K562 (cell line): ENCODE measurements around the gene MAGI1. TPM values are rescaled to one million over a fixed set of nuclear protein-coding genes. Genes with fewer than 3 reads are reported as not detected.

Source experiments
- ATAC-seq: fragments of 200-7000 bp; cut with Tn5 transposase; 3 replicates; pipeline ENCODE4 v1.9.1; 2020; ENCODE audit warnings: moderate library complexity
- BruUV-seq: library from RNA; stranded (reverse); fragments of 400-500 nt; replicated peaks from 2 replicates; lab custom pipeline; 2021; lab: Mats Ljungman, UMichigan
- CTCF ChIA-PET: fragments of 300-600 bp; formaldehyde crosslinking; extraction: SDS; loops from one replicate; lab custom pipeline; 2021; ENCODE audit warnings: low intra/inter-chr PET ratio; lab: Yijun Ruan, JAX
- POLR2A ChIA-PET: fragments of 300-600, 350-650 bp; sonication (Branson Sonifier 250); formaldehyde crosslinking; extraction: SDS; loops from one replicate; lab custom pipeline; 2021; ENCODE audit warnings: antibody characterized with exemption, inconsistent platforms; lab: Yijun Ruan, JAX
- DNase-seq, 4 experiments: peaks; one replicate each; pipeline versions ENCODE4 v3.0.0 to v3.0.0-alpha.2; 2011 to 2018; ENCODE audit warnings: low spot score in 3 of 4, mixed read lengths in 3 of 4; ENCODE audit errors: extremely low read depth in 1 of 4
- FAIRE-seq: peaks from 2 replicates; lab custom pipeline; 2011; peaks lifted over from hg19 to GRCh38; lab: Jason Lieb, UNC
- H2AFZ ChIP-seq: 2 replicates; pipeline ENCODE4 v1.6.0; 2011; ENCODE audit warnings: low read depth, low read length, control low read depth, inconsistent platforms
- H3K27ac ChIP-seq: fragments of 200-600 bp; 3 replicates; pipeline ENCODE4 v1.8.0; 2011; ENCODE audit warnings: low read depth, mild to moderate bottlenecking, control low read depth, inconsistent platforms, low read length, moderate library complexity, mixed read lengths; ENCODE audit errors: extremely low read depth
- H3K27me3 ChIP-seq, 2 experiments: fragments of 300-600 bp in 1 of 2; 2 replicates in 1 of 2; 3 replicates in 1 of 2; pipeline versions ENCODE4 v1.6.0 to v1.8.0; 2011; ENCODE audit warnings: inconsistent platforms in 2 of 2, low read length in 2 of 2, mild to moderate bottlenecking in 1 of 2, mixed read lengths in 1 of 2, moderate library complexity in 1 of 2; ENCODE audit not compliant: control insufficient read depth in 2 of 2, insufficient read depth in 2 of 2
- H3K36me3 ChIP-seq: fragments of 300-600 bp; 3 replicates; pipeline ENCODE4 v1.8.0; 2011; ENCODE audit warnings: mild to moderate bottlenecking, low read length, inconsistent platforms; ENCODE audit not compliant: control insufficient read depth, insufficient read depth
- H3K4me1 ChIP-seq, 2 experiments: fragments of 200-600 bp in 1 of 2; replicated peaks in 1 of 2; 2 replicates in 1 of 2; 3 replicates in 1 of 2; pipeline versions ENCODE4 v1.5.1 to v1.8.0; 2011; ENCODE audit warnings: inconsistent platforms in 2 of 2, low read length in 2 of 2, mild to moderate bottlenecking in 1 of 2, mixed read lengths in 1 of 2, moderate library complexity in 1 of 2; ENCODE audit not compliant: control insufficient read depth in 2 of 2, insufficient read depth in 2 of 2
- H3K4me2 ChIP-seq: 2 replicates; pipeline ENCODE4 v1.6.1; 2011; ENCODE audit warnings: low read length, control low read depth, inconsistent platforms, mixed read lengths; ENCODE audit not compliant: insufficient read depth
- H3K4me3 ChIP-seq: fragments of 200-600 bp; sonication (generic), shearing (Covaris generic); 2 replicates; pipeline ENCODE4 v1.5.1; 2016; ENCODE audit warnings: control low read depth, inconsistent platforms
- H3K79me2 ChIP-seq: fragments of 200-600 bp; 3 replicates; pipeline ENCODE4 v1.8.0; 2011; ENCODE audit warnings: low read length, inconsistent platforms; ENCODE audit not compliant: control insufficient read depth, insufficient read depth
- H3K9ac ChIP-seq, 2 experiments: 2 replicates each; pipeline versions ENCODE4 v1.6.0 to v1.6.1; 2011; ENCODE audit warnings: low read depth in 2 of 2, low read length in 2 of 2, control low read depth in 1 of 2, inconsistent platforms in 1 of 2, mild to moderate bottlenecking in 1 of 2, mixed read lengths in 1 of 2; ENCODE audit not compliant: insufficient read depth in 1 of 2
- H3K9me1 ChIP-seq: one replicate; pipeline ENCODE4 v1.6.0; 2011; ENCODE audit warnings: inconsistent platforms, mild to moderate bottlenecking, low read length, moderate library complexity; ENCODE audit not compliant: control insufficient read depth, insufficient read depth
- H3K9me3 ChIP-seq: replicated peaks from 2 replicates; pipeline ENCODE4 v1.5.1; 2011; ENCODE audit warnings: low read depth, low read length, inconsistent platforms; ENCODE audit not compliant: control insufficient read depth, insufficient read depth
- H4K20me1 ChIP-seq: replicated peaks from 2 replicates; pipeline ENCODE4 v1.6.1; 2011; ENCODE audit warnings: low read length, inconsistent platforms, mixed read lengths; ENCODE audit not compliant: control insufficient read depth, insufficient read depth
- FOXK1 ChIP-seq: sonication (generic); formaldehyde crosslinking; IDR thresholded peaks from 2 replicates; pipeline ENCODE4 v1.8.0; 2022; ENCODE audit warnings: missing genetic modification reagents, mild to moderate bottlenecking, borderline replicate concordance
- IRF9 ChIP-seq: fragments of 450-650 bp; IDR thresholded peaks from 2 replicates; pipeline ENCODE4 v1.6.1; 2016; ENCODE audit warnings: missing biosample characterization, missing genetic modification characterization
- POLR2G ChIP-seq: fragments of 200-400 bp; formaldehyde crosslinking; IDR thresholded peaks from 2 replicates; pipeline ENCODE4 v1.6.1; 2017; ENCODE audit warnings: low read depth, mild to moderate bottlenecking, antibody characterized with exemption, low read length, moderate library complexity
- RAD21 ChIP-seq, 2 experiments: fragments of 250-450 bp in 1 of 2; fragments of 450-650 bp in 1 of 2; sonication (Bioruptor Pico) in 1 of 2; formaldehyde crosslinking in 1 of 2; IDR thresholded peaks in 1 of 2; conservative IDR thresholded peaks in 1 of 2; 2 replicates each; pipeline versions ENCODE4 v1.4.0 to v1.8.0; 2020 to 2022; ENCODE audit warnings: mild to moderate bottlenecking in 2 of 2, moderate library complexity in 1 of 2
- SMC3 ChIP-seq: conservative IDR thresholded peaks from 2 replicates; pipeline ENCODE4 v1.6.1; 2011; ENCODE audit warnings: low read depth, low read length, improper control_type of control experiment; ENCODE audit not compliant: insufficient read depth
- TCF15 ChIP-seq: fragments of 250-450 bp; sonication (Bioruptor Pico); IDR thresholded peaks from 2 replicates; pipeline ENCODE4 v1.8.0; 2022; ENCODE audit warnings: moderate library complexity, mild to moderate bottlenecking, inconsistent platforms
- WGBS: fragments of 100-300 bp; shearing (Covaris generic); methylation state at CpG from one replicate; pipeline ENCODE4 v1.1.6; 2016; ENCODE audit warnings: low coverage, mixed read lengths; ENCODE audit not compliant: insufficient coverage; ENCODE audit errors: missing lambda C conversion rate; 5-methylcytosine and 5-hydroxymethylcytosine counted together
- in situ Hi-C: fragments of 300-500 bp; cut with MboI; formaldehyde crosslinking; loops from 4 replicates; pipeline ENCODE4 v1.15.0; 2018; ENCODE audit warnings: inconsistent platforms, mixed read lengths
- intact Hi-C: fragments of 100-400 bp; cut with micrococcal nuclease; formaldehyde crosslinking; loops from 2 replicates; pipeline ENCODE4 v1.14.2; 2022
- polyA plus RNA-seq, 8 experiments: library from polyadenylated mRNA; depleted of rRNA in 4 of 8; stranded (reverse) in 5 of 8; unstranded in 3 of 8; fragments of >200 nt; fragmentation: Nextera tagmentation in 2 of 8; fragmentation: Illumina TruSeq in 1 of 8; extraction: Ambion mirVana in 2 of 8; extraction: Trizol in 1 of 8; gene quantifications; 2 replicates each; pipeline versions ENCODE4 v1.2.1 to v1.2.3, GENCODE V29; 2011 to 2014; ENCODE audit warnings: inconsistent platforms in 1 of 8, missing spikeins in 1 of 8
- total RNA-seq, 7 experiments: library from RNA; depleted of rRNA in 6 of 7; stranded (reverse); fragments of >200 nt in 6 of 7; fragmentation: Illumina TruSeq in 2 of 7; extraction: Trizol in 2 of 7; gene quantifications; 2 replicates each; pipeline versions ENCODE4 v1.2.1 to v1.2.3, GENCODE V29; 2011 to 2021; ENCODE audit warnings: low replicate concordance in 1 of 7
- TF ChIP-seq, protein P1 (sequence below): fragments of 450-650 bp; IDR thresholded peaks from one replicate; pipeline ENCODE4 v1.6.1; 2018; ENCODE audit warnings: mild to moderate bottlenecking, moderate library complexity; ENCODE audit not compliant: partially characterized antibody
- TF ChIP-seq, protein P2 (sequence below): fragments of 250-450 bp; sonication (Bioruptor Pico); IDR thresholded peaks from 2 replicates; pipeline ENCODE4 v1.5.0; 2021; ENCODE audit warnings: mild to moderate bottlenecking, borderline replicate concordance
- TF ChIP-seq, protein P3 (sequence below): fragments of 450-650 bp; IDR thresholded peaks from 2 replicates; pipeline ENCODE4 v1.7.0; 2016; ENCODE audit warnings: borderline replicate concordance

The MAGI1 gene
- total and polyA plus RNA-seq, 9 of the 15 experiments (the other 6 are each of a cell fraction or from before 2014, with no cell fraction given): 7.8 to 59.4 (median 43.2) TPM

DNA sequence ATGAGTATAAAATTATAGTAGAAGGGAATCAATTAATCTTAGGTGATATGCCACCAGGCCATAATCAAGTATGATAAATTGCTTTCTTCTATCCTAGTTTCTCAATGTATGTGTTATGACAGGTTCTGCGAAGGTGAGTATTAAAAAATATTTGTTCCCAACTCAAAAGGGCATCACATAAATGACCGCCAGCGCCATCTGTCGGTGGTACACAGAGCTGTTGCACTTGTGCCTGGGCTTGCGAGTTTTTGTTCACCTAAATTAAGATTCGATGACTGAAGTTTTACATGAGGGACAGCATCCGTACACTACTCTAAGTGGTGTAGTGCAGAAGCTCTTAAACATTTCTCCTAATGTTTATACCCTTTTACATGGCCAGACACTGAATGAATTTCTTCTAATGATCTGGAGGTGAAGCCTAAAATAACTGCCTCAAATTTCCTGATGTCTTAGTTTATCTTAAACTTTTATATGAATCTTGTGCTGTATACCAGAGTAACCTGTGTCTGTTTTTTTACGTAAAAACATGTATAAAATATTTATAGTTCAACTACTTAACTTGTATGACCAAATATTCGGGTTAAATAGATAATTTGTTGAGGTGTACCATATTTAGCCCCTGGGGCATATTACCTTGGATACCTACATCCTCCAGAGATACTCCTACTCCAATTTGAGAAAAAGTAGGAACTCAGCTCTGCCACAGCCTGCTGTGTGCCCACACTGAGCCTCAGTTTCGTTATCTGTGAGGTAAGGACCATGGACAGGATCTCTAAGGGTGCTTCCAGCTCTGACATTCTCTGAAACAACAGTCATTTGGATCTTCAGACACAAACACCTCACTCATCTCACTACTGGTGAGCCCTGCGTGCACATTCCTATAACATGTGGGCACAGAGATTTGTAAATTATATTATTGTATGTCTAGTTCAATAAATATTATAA lies 365.6 kb downstream of the MAGI1 start:
- in situ Hi-C loops (loop anchor here (25.0 kb wide), 1 partner anchor 1339 kb away; no protein-coding TSS in a partner anchor), intact Hi-C loops (loop anchor here (1.0 to 10.0 kb wide), 3 partner anchors 78 to 234 kb away; no protein-coding TSS in a partner anchor)
- Histone ChIP-seq H3K9ac (no peak overlapping the region), H3K9me1 (no peaks in the 10 kb centered on the region), H3K27me3 (no peaks in the 10 kb centered on the region), H3K79me2 (no peaks in the 10 kb centered on the region), H3K36me3 (no peaks in the 10 kb centered on the region), H2AFZ (peak overlapping the region; percentile 79), H4K20me1 (no peaks in the 10 kb centered on the region), H3K4me1 (peaks cover 0 to 2% of the 10 kb centered on the region in 2 experiments; a peak in 2 of 5 replicates), H3K27ac (no peak overlapping the region), H3K9me3 (no peaks in the 10 kb centered on the region), H3K4me2 (no peak overlapping the region), H3K4me3 (no peak overlapping the region)
- POLR2A ChIA-PET: no interaction called here
- CTCF ChIA-PET: interaction anchor here (1.7 to 1.9 kb wide), 2 partner anchors 230 to 234 kb away, joined by 9 read pairs; no protein-coding TSS in a partner anchor
- DNase-seq (peak; percentile 39 to 85 (median 51)), FAIRE-seq (peak; percentile 87), ATAC-seq (peak; percentile 82)
- 5% methylated on average over 11 of the region's 11 CpGs for WGBS
- no TSS peak for BruUV-seq
- TF ChIP-seq IRF9 (tag) (no peak), FOXK1 (CRISPR knock-in tag) (no peak), SMC3 (peak; percentile 63; the same call in 1 of the 2 replicates), TCF15 (CRISPR knock-in tag) (no peak), POLR2G (no peak), RAD21 (CRISPR knock-in tag; conservative IDR thresholded peaks at IDR 0.05 in 1 of 2, IDR thresholded peaks at IDR 0.05 in 1 of 2) (peak; percentile 73 to 84)
- TF ChIP-seq, protein P1, sequence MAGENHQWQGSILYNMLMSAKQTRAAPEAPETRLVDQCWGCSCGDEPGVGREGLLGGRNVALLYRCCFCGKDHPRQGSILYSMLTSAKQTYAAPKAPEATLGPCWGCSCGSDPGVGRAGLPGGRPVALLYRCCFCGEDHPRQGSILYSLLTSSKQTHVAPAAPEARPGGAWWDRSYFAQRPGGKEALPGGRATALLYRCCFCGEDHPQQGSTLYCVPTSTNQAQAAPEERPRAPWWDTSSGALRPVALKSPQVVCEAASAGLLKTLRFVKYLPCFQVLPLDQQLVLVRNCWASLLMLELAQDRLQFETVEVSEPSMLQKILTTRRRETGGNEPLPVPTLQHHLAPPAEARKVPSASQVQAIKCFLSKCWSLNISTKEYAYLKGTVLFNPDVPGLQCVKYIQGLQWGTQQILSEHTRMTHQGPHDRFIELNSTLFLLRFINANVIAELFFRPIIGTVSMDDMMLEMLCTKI: no peak
- TF ChIP-seq, protein P2, sequence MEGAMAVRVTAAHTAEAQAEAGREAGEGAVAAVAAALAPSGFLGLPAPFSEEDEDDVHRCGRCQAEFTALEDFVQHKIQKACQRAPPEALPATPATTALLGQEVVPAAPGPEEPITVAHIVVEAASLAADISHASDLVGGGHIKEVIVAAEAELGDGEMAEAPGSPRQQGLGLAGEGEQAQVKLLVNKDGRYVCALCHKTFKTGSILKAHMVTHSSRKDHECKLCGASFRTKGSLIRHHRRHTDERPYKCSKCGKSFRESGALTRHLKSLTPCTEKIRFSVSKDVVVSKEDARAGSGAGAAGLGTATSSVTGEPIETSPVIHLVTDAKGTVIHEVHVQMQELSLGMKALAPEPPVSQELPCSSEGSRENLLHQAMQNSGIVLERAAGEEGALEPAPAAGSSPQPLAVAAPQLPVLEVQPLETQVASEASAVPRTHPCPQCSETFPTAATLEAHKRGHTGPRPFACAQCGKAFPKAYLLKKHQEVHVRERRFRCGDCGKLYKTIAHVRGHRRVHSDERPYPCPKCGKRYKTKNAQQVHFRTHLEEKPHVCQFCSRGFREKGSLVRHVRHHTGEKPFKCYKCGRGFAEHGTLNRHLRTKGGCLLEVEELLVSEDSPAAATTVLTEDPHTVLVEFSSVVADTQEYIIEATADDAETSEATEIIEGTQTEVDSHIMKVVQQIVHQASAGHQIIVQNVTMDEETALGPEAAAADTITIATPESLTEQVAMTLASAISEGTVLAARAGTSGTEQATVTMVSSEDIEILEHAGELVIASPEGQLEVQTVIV: no peak
- TF ChIP-seq, protein P3, sequence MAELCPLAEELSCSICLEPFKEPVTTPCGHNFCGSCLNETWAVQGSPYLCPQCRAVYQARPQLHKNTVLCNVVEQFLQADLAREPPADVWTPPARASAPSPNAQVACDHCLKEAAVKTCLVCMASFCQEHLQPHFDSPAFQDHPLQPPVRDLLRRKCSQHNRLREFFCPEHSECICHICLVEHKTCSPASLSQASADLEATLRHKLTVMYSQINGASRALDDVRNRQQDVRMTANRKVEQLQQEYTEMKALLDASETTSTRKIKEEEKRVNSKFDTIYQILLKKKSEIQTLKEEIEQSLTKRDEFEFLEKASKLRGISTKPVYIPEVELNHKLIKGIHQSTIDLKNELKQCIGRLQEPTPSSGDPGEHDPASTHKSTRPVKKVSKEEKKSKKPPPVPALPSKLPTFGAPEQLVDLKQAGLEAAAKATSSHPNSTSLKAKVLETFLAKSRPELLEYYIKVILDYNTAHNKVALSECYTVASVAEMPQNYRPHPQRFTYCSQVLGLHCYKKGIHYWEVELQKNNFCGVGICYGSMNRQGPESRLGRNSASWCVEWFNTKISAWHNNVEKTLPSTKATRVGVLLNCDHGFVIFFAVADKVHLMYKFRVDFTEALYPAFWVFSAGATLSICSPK: no peak
